MCF 10A (cell line): ENCODE measurements around the gene CMTM4. TPM values are rescaled to one million over a fixed set of nuclear protein-coding genes. Genes with fewer than 3 reads are reported as not detected.
A peak's percentile ranks its signal among the peaks of the same experiment; 100 is the strongest.

ENCODE experiments used
- BruUV-seq: library from RNA; stranded (reverse); fragments of 400-500 nt; replicated peaks from 2 replicates; lab custom pipeline; 2021; lab: Mats Ljungman, UMichigan
- CTCF ChIA-PET: fragments of 300-600 bp; sonication (Branson Sonifier 250); formaldehyde crosslinking; extraction: SDS; loops from one replicate; lab custom pipeline; 2021; ENCODE audit warnings: antibody characterized with exemption, inconsistent platforms; lab: Yijun Ruan, JAX
- POLR2A ChIA-PET: fragments of 300-600, 350-650 bp; sonication (Branson Sonifier 250); formaldehyde crosslinking; extraction: SDS; loops from one replicate; lab custom pipeline; 2020; ENCODE audit warnings: antibody characterized with exemption, inconsistent platforms; lab: Yijun Ruan, JAX
- DNase-seq: peaks from one replicate; pipeline ENCODE4 v3.0.0-alpha.2; 2018; ENCODE audit not compliant: unreplicated experiment
- H3K27ac Mint-ChIP-seq: one replicate; pipeline ENCODE4 v1.8.0; 2022; ENCODE audit warnings: mild to moderate bottlenecking, low read depth, mixed read lengths; ENCODE audit not compliant: unreplicated experiment
- H3K27me3 Mint-ChIP-seq: one replicate; pipeline ENCODE4 v1.8.0; 2022; ENCODE audit warnings: mixed read lengths; ENCODE audit not compliant: insufficient read depth, unreplicated experiment
- H3K36me3 Mint-ChIP-seq: one replicate; pipeline ENCODE4 v1.8.0; 2022; ENCODE audit warnings: mild to moderate bottlenecking, moderate library complexity, mixed read lengths; ENCODE audit not compliant: insufficient read depth, unreplicated experiment
- H3K4me1 Mint-ChIP-seq: one replicate; pipeline ENCODE4 v1.8.0; 2022; ENCODE audit warnings: mixed read lengths; ENCODE audit not compliant: insufficient read depth, unreplicated experiment
- H3K4me3 Mint-ChIP-seq: one replicate; pipeline ENCODE4 v1.8.0; 2022; ENCODE audit warnings: mild to moderate bottlenecking, moderate library complexity, mixed read lengths; ENCODE audit not compliant: unreplicated experiment
- H3K9me3 Mint-ChIP-seq: one replicate; pipeline ENCODE4 v1.8.0; 2022; ENCODE audit warnings: mixed read lengths; ENCODE audit not compliant: unreplicated experiment
- CTCF ChIP-seq: fragments of 200-600 bp; IDR thresholded peaks from one replicate; pipeline ENCODE4 v1.8.0; 2022; ENCODE audit warnings: antibody characterized with exemption, mild to moderate bottlenecking; ENCODE audit not compliant: unreplicated experiment
- intact Hi-C: fragments of 100-400 bp; cut with micrococcal nuclease; formaldehyde crosslinking; loops from 2 replicates; pipeline ENCODE4 v1.14.1; 2022
- total RNA-seq: library from RNA; stranded (reverse); gene quantifications from 2 replicates; pipeline ENCODE4 v1.2.3, GENCODE V29; 2022

CMTM4 gene
- total RNA-seq, 1 experiment from 2014 or later: 27.2 TPM

- POLR2A ChIA-PET: no interaction called here
- no peak for TF ChIP-seq CTCF
- no peak overlapping the region for H3K4me3 Mint-ChIP-seq
- no peaks in the 10 kb centered on the region for H3K9me3 Mint-ChIP-seq
- no peaks in the 10 kb centered on the region for H3K27me3 Mint-ChIP-seq
- no peaks in the 10 kb centered on the region for H3K36me3 Mint-ChIP-seq
- no peak for DNase-seq
- no peaks in the 10 kb centered on the region for H3K4me1 Mint-ChIP-seq
- no peak overlapping the region for H3K27ac Mint-ChIP-seq
- intact Hi-C loops: no loop called here
- CTCF ChIA-PET: interaction anchor here (0.7 to 1.1 kb wide), 5 partner anchors 30 to 1914 kb away, joined by 3 to 4 read pairs (median 3); partner anchors contain the start of gene NAE1
- no TSS peak for BruUV-seq
These were observed 4.5 kb upstream of the CMTM4 start for GRCh38 chr16:66701026-66701425.

- H3K36me3 Mint-ChIP-seq: no peaks in the 10 kb centered on the region
- H3K27ac Mint-ChIP-seq: no peak overlapping the region
- no peak overlapping the region for H3K4me3 Mint-ChIP-seq
- POLR2A ChIA-PET: interaction anchor here (0.7 kb wide), 1 partner anchor 147 kb away, joined by 3 read pairs; the partner anchor contains the start of gene CKLF
- BruUV-seq: no TSS peak
- peaks cover 5% of the 10 kb centered on the region for H3K4me1 Mint-ChIP-seq
- intact Hi-C loops: no loop called here
- TF ChIP-seq CTCF: no peak
- DNase-seq: no peak
- H3K9me3 Mint-ChIP-seq: no peaks in the 10 kb centered on the region
- CTCF ChIA-PET: interaction anchor here (0.6 to 1.1 kb wide), 2 partner anchors 13 to 31 kb away, joined by 3 to 4 read pairs; no protein-coding TSS in a partner anchor
- no peaks in the 10 kb centered on the region for H3K27me3 Mint-ChIP-seq
These were observed 3.4 kb upstream of the CMTM4 start for GRCh38 chr16:66699898-66700297.

- no TSS peak for BruUV-seq
- Mint-ChIP-seq H3K27ac (no peak overlapping the region), H3K4me1 (peaks cover 8% of the 10 kb centered on the region), H3K36me3 (no peaks in the 10 kb centered on the region), H3K9me3 (no peaks in the 10 kb centered on the region), H3K27me3 (no peaks in the 10 kb centered on the region), H3K4me3 (peak overlapping the region; percentile 35)
- intact Hi-C loops: no loop called here
- ChIA-PET CTCF (interaction anchor here (0.6 to 2.4 kb wide), 14 partner anchors 7 to 291 kb away, joined by 3 to 12 read pairs (median 3); no protein-coding TSS in a partner anchor), POLR2A (interaction anchor here (1.0 to 2.0 kb wide), 3 partner anchors 18 to 36 kb away, joined by 3 to 10 read pairs (median 3); no protein-coding TSS in a partner anchor)
- TF ChIP-seq CTCF: no peak
- DNase-seq: no peak
These were observed 1.5 kb upstream of the CMTM4 start for GRCh38 chr16:66698046-66698445.

- peaks cover 17% of the 10 kb centered on the region for H3K4me1 Mint-ChIP-seq
- no peaks in the 10 kb centered on the region for H3K9me3 Mint-ChIP-seq
- peak overlapping the region; percentile 69 for H3K27ac Mint-ChIP-seq
- no peaks in the 10 kb centered on the region for H3K36me3 Mint-ChIP-seq
- H3K27me3 Mint-ChIP-seq: no peaks in the 10 kb centered on the region
- BruUV-seq: no TSS peak
- DNase-seq: peak; percentile 53
- POLR2A ChIA-PET: interaction anchor here (0.6 to 2.2 kb wide), 18 partner anchors 13 to 416 kb away, joined by 3 to 18 read pairs (median 4); partner anchors contain the start of gene NAE1
- CTCF ChIA-PET: interaction anchor here (0.6 to 7.4 kb wide), 13 partner anchors 16 to 56 kb away, joined by 3 to 69 read pairs (median 7); partner anchors contain the start of gene DYNC1LI2
- intact Hi-C loops: loop anchor here (2.0 kb wide), 1 partner anchor 33 kb away; no protein-coding TSS in a partner anchor
- no peak for TF ChIP-seq CTCF
- H3K4me3 Mint-ChIP-seq: peak overlapping the region; percentile 79
These were observed 441 bp downstream of the CMTM4 start for GRCh38 chr16:66695935-66696668.
